ENCODE measurements around the gene MYO1D.

GRCh38 chr17:32445971-32446370 is 431.0 kb downstream of the MYO1D start:
- TF ChIP-seq ZFP30 (CRISPR knock-in tag; IDR thresholded peaks at IDR 0.05) (no peak), BACH2 (CRISPR knock-in tag; IDR thresholded peaks at IDR 0.05; ENCODE audit: borderline replicate concordance) (no peak)
